H1 (cell line): ENCODE measurements around the gene CROCC2. TPM values are rescaled to one million over a fixed set of nuclear protein-coding genes. Genes with fewer than 3 reads are reported as not detected.

ENCODE experiments used
- CTCF ChIA-PET: fragments of 300-600 bp; sonication (Branson Sonifier 250); formaldehyde crosslinking; loops from one replicate; lab custom pipeline; 2021; ENCODE audit not compliant: partially characterized antibody; lab: Charles Lee
- POLR2A ChIA-PET: fragments of 300-600 bp; sonication (Branson Sonifier 250); formaldehyde crosslinking; loops from one replicate; lab custom pipeline; 2021; ENCODE audit warnings: inconsistent platforms; ENCODE audit not compliant: partially characterized antibody; lab: Charles Lee
- DNase-seq, 2 experiments: peaks; one replicate each; pipeline versions ENCODE4 v3.0.0 to v3.0.0-alpha.2; 2010 to 2022; ENCODE audit warnings: low spot score in 2 of 2, low read depth in 1 of 2, mixed read lengths in 1 of 2
- FAIRE-seq: peaks from 2 replicates; lab custom pipeline; 2011; peaks lifted over from hg19 to GRCh38; lab: Jason Lieb, UNC
- H2AFZ ChIP-seq: 2 replicates; pipeline ENCODE4 v1.8.1; 2012; ENCODE audit warnings: low read length, inconsistent platforms
- H2AK5ac ChIP-seq: 2 replicates; pipeline ENCODE4 v1.6.1; 2013; ENCODE audit warnings: low read depth, low read length
- H2BK120ac ChIP-seq: replicated peaks from 2 replicates; pipeline ENCODE3; 2013; ENCODE audit warnings: low read depth, low read length, inconsistent platforms
- H2BK12ac ChIP-seq: 2 replicates; pipeline ENCODE4 v1.6.1; 2013; ENCODE audit warnings: low read depth, low read length
- H2BK15ac ChIP-seq: 2 replicates; pipeline ENCODE4 v1.6.1; 2013; ENCODE audit warnings: low read length
- H2BK20ac ChIP-seq: 2 replicates; pipeline ENCODE4 v1.6.1; 2013; ENCODE audit warnings: low read length
- H2BK5ac ChIP-seq: 2 replicates; pipeline ENCODE4 v1.6.1; 2013; ENCODE audit warnings: low read depth, low read length
- H3K14ac ChIP-seq: 2 replicates; pipeline ENCODE4 v1.6.1; 2013; ENCODE audit warnings: inconsistent platforms; ENCODE audit not compliant: insufficient read length
- H3K18ac ChIP-seq: 2 replicates; pipeline ENCODE4 v1.6.1; 2013; ENCODE audit warnings: low read length; ENCODE audit errors: extremely low read depth
- H3K23ac ChIP-seq: 2 replicates; pipeline ENCODE4 v1.6.1; 2013; ENCODE audit warnings: inconsistent platforms; ENCODE audit not compliant: insufficient read length
- H3K23me2 ChIP-seq: 2 replicates; pipeline ENCODE4 v1.6.1; 2013; ENCODE audit warnings: low read depth, low read length
- H3K27ac ChIP-seq: 2 replicates; pipeline ENCODE4 v1.6.1; 2011; ENCODE audit warnings: low read depth, low read length, inconsistent platforms
- H3K27me3 ChIP-seq, 4 experiments: replicated peaks in 1 of 4; 1 replicate in 1 of 4; 2 replicates in 3 of 4; pipeline versions ENCODE4 v1.6.1 to v1.8.1; 2011 to 2013; ENCODE audit warnings: low read length in 3 of 4, mild to moderate bottlenecking in 3 of 4, inconsistent platforms in 2 of 4, mixed read lengths in 2 of 4, moderate library complexity in 1 of 4; ENCODE audit not compliant: control insufficient read depth in 3 of 4, insufficient read depth in 3 of 4; ENCODE audit errors: extremely low read depth in 1 of 4
- H3K36me3 ChIP-seq, 4 experiments: 2 replicates each; pipeline versions ENCODE4 v1.6.1 to v1.8.1; 2011 to 2013; ENCODE audit warnings: mild to moderate bottlenecking in 4 of 4, low read length in 3 of 4, moderate library complexity in 2 of 4, control low read depth in 1 of 4, inconsistent platforms in 1 of 4; ENCODE audit not compliant: insufficient read depth in 4 of 4, control insufficient read depth in 2 of 4
- H3K4ac ChIP-seq: replicated peaks from 2 replicates; pipeline ENCODE3; 2013; ENCODE audit warnings: low read length, low read depth, mixed read lengths, inconsistent platforms; ENCODE audit not compliant: insufficient read length
- H3K4me1 ChIP-seq, 4 experiments: replicated peaks in 1 of 4; 1 replicate in 1 of 4; 2 replicates in 3 of 4; pipeline versions ENCODE4 v1.6.1 to v1.8.1; 2011 to 2013; ENCODE audit warnings: low read length in 3 of 4, inconsistent platforms in 2 of 4, mixed read lengths in 1 of 4; ENCODE audit not compliant: insufficient read depth in 4 of 4, control insufficient read depth in 3 of 4
- H3K4me2 ChIP-seq, 2 experiments: 2 replicates each; pipeline versions ENCODE4 v1.6.1 to v1.8.1; 2011 to 2013; ENCODE audit warnings: low read depth in 2 of 2, low read length in 2 of 2, control low read depth in 1 of 2, inconsistent platforms in 1 of 2, mild to moderate bottlenecking in 1 of 2; ENCODE audit not compliant: insufficient read depth in 1 of 2
- H3K4me3 ChIP-seq, 4 experiments: fragments of 200-600, 300-600 bp in 1 of 4; sonication (generic), shearing (Covaris generic), sonication (Bioruptor Twin) in 1 of 4; 2 replicates each; pipeline versions ENCODE4 v1.5.1 to v1.8.1; 2011 to 2016; ENCODE audit warnings: low read length in 4 of 4, low read depth in 3 of 4, control low read depth in 2 of 4, inconsistent platforms in 2 of 4, mild to moderate bottlenecking in 2 of 4, mixed read lengths in 1 of 4, moderate library complexity in 1 of 4; ENCODE audit not compliant: insufficient read depth in 2 of 4; ENCODE audit errors: extremely low read depth in 1 of 4
- H3K56ac ChIP-seq: replicated peaks from 2 replicates; pipeline ENCODE3; 2013; ENCODE audit warnings: low read depth, mild to moderate bottlenecking, mixed read lengths, low read length, inconsistent platforms; ENCODE audit not compliant: insufficient read length
- H3K79me1 ChIP-seq: 2 replicates; pipeline ENCODE4 v1.6.1; 2013; ENCODE audit warnings: low read depth, low read length, control low read depth
- H3K79me2 ChIP-seq, 2 experiments: 2 replicates each; pipeline versions ENCODE4 v1.6.1 to v1.8.1; 2012 to 2013; ENCODE audit warnings: low read length in 2 of 2, mild to moderate bottlenecking in 2 of 2, inconsistent platforms in 1 of 2; ENCODE audit not compliant: insufficient read depth in 2 of 2, control insufficient read depth in 1 of 2
- H3K9ac ChIP-seq, 4 experiments: replicated peaks in 1 of 4; 1 replicate in 1 of 4; 2 replicates in 3 of 4; pipeline versions ENCODE4 v1.6.1 to v1.8.1; 2011 to 2013; ENCODE audit warnings: low read depth in 3 of 4, low read length in 3 of 4, control low read depth in 2 of 4, mild to moderate bottlenecking in 2 of 4, moderate library complexity in 2 of 4, inconsistent platforms in 1 of 4; ENCODE audit errors: extremely low read depth in 1 of 4
- H3K9me3 ChIP-seq, 2 experiments: 2 replicates each; pipeline versions ENCODE4 v1.6.1 to v1.8.1; 2012 to 2013; ENCODE audit warnings: mild to moderate bottlenecking in 2 of 2, moderate library complexity in 2 of 2, control low read depth in 1 of 2, inconsistent platforms in 1 of 2, low read depth in 1 of 2, low read length in 1 of 2, mixed read lengths in 1 of 2; ENCODE audit not compliant: insufficient read depth in 2 of 2
- H4K20me1 ChIP-seq, 2 experiments: replicated peaks in 1 of 2; 2 replicates each; pipeline versions ENCODE3 to v1.8.1; 2011 to 2013; ENCODE audit warnings: inconsistent platforms in 2 of 2, low read length in 2 of 2, mild to moderate bottlenecking in 1 of 2; ENCODE audit not compliant: insufficient read depth in 2 of 2, control insufficient read depth in 1 of 2
- H4K5ac ChIP-seq: 2 replicates; pipeline ENCODE4 v1.6.1; 2013; ENCODE audit warnings: low read length, low read depth, mixed read lengths, inconsistent platforms; ENCODE audit not compliant: insufficient read length
- H4K8ac ChIP-seq: 2 replicates; pipeline ENCODE4 v1.8.0; 2013; ENCODE audit warnings: mild to moderate bottlenecking, moderate library complexity, low read length, inconsistent platforms; ENCODE audit not compliant: insufficient read depth; ENCODE audit errors: extremely low read depth
- H4K91ac ChIP-seq: replicated peaks from 2 replicates; pipeline ENCODE3; 2013; ENCODE audit warnings: low read length, mixed read lengths, inconsistent platforms; ENCODE audit not compliant: insufficient read length
- BCL11A ChIP-seq, 2 experiments: IDR thresholded peaks; one replicate each; pipeline ENCODE4 v1.6.1; 2011; ENCODE audit warnings: low read depth in 2 of 2, low read length in 2 of 2, mild to moderate bottlenecking in 2 of 2
- CTCF ChIP-seq, 3 experiments: IDR thresholded peaks; 1 replicate in 2 of 3; 2 replicates in 1 of 3; pipeline versions ENCODE4 v1.5.1 to v1.6.1; 2011; ENCODE audit warnings: low read length in 3 of 3, mild to moderate bottlenecking in 3 of 3, inconsistent platforms in 2 of 3, low read depth in 1 of 3, moderate library complexity in 1 of 3; ENCODE audit not compliant: insufficient read depth in 1 of 3; ENCODE audit errors: control extremely low read depth in 1 of 3
- EZH2 ChIP-seq: fragments of 200-600 bp; sonication (generic); IDR thresholded peaks from 2 replicates; pipeline ENCODE4 v1.7.1; 2012; ENCODE audit warnings: low read depth, mild to moderate bottlenecking, moderate library complexity, low read length, inconsistent platforms; ENCODE audit not compliant: severe bottlenecking
- GTF2F1 ChIP-seq: IDR thresholded peaks from 2 replicates; pipeline ENCODE4 v1.6.1; 2012; ENCODE audit warnings: low read depth, low read length, improper control_type of control experiment, borderline replicate concordance
- PHF8 ChIP-seq: fragments of 200-600 bp; sonication (generic); conservative IDR thresholded peaks from 2 replicates; pipeline ENCODE4 v1.7.1; 2012; ENCODE audit warnings: low read depth, mild to moderate bottlenecking, inconsistent platforms, low read length, moderate library complexity
- POLR2A ChIP-seq, 2 experiments: IDR thresholded peaks; 1 replicate in 1 of 2; 2 replicates in 1 of 2; pipeline ENCODE4 v1.6.1; 2011; ENCODE audit warnings: low read depth in 2 of 2, low read length in 2 of 2, mild to moderate bottlenecking in 2 of 2; ENCODE audit errors: control extremely low read depth in 1 of 2
- RBBP5 ChIP-seq: IDR thresholded peaks from 2 replicates; pipeline ENCODE4 v1.7.1; 2012; ENCODE audit warnings: low read depth, mild to moderate bottlenecking, inconsistent platforms, low read length, moderate library complexity, borderline replicate concordance
- RXRA ChIP-seq: IDR thresholded peaks from 2 replicates; pipeline ENCODE4 v1.6.1; 2011; ENCODE audit warnings: low read depth, mild to moderate bottlenecking, low read length, moderate library complexity; ENCODE audit not compliant: insufficient read depth
- SAP30 ChIP-seq: fragments of 300-600 bp; sonication (generic); IDR thresholded peaks from 2 replicates; pipeline ENCODE4 v1.7.1; 2012; ENCODE audit warnings: low read length, moderate library complexity, mild to moderate bottlenecking, inconsistent platforms; ENCODE audit not compliant: insufficient read depth, insufficient replicate concordance
- SP2 ChIP-seq: IDR thresholded peaks from 2 replicates; pipeline ENCODE4 v1.6.1; 2012; ENCODE audit warnings: mild to moderate bottlenecking, low read length, inconsistent platforms
- TEAD4 ChIP-seq: IDR thresholded peaks from 2 replicates; pipeline ENCODE4 v1.6.1; 2012; ENCODE audit warnings: low read depth, low read length, inconsistent platforms, mixed read lengths
- ZNF274 ChIP-seq: IDR thresholded peaks from 2 replicates; pipeline ENCODE4 v1.7.0; 2012; ENCODE audit warnings: low read length, borderline replicate concordance; ENCODE audit errors: extremely low read depth
- WGBS, 2 experiments: shearing (Covaris generic) in 1 of 2; methylation state at CpG; one replicate each; pipeline versions ENCODE4 v1.1.6 to v1.1.7; 2013 to 2015; ENCODE audit warnings: low lambda C conversion rate in 2 of 2, mixed read lengths in 2 of 2, inconsistent platforms in 1 of 2, low coverage in 1 of 2, missing lambda C conversion rate in 1 of 2; ENCODE audit not compliant: insufficient replicate concordance in 2 of 2, insufficient coverage in 1 of 2, insufficient read length in 1 of 2; ENCODE audit errors: extremely low coverage in 1 of 2, missing lambda C conversion rate in 1 of 2; 5-methylcytosine and 5-hydroxymethylcytosine counted together
- polyA plus RNA-seq, 7 experiments: library from polyadenylated mRNA; depleted of rRNA in 3 of 7; stranded (reverse) in 5 of 7; unstranded in 2 of 7; fragments of >200 nt in 5 of 7; fragments of 200-250 nt in 2 of 7; gene quantifications; 1 replicate in 5 of 7; 2 replicates in 1 of 7; 4 replicates in 1 of 7; pipeline versions ENCODE4 v1.2.1 to v1.2.3, GENCODE V29; 2011 to 2013; ENCODE audit warnings: missing spikeins in 2 of 7, mixed read lengths in 2 of 7
- total RNA-seq: library from RNA; stranded (reverse); fragmentation: NEBNext Ultra II Directional; extraction: Animal tissue kit (Norgen Biotek cat#: 25700); gene quantifications from 2 replicates; pipeline ENCODE4 v1.2.1, GENCODE V29; 2021

The CROCC2 gene
- total and polyA plus RNA-seq, 2 of the 8 experiments (the other 6 are each of a cell fraction or from before 2014, with no cell fraction given), result not detected

- H3K9ac ChIP-seq, result no peak overlapping the region
- no peak overlapping the region for H2BK15ac ChIP-seq
- H2AFZ ChIP-seq, result no peak overlapping the region
- no peak overlapping the region for H3K4ac ChIP-seq
- ChIA-PET POLR2A (no interaction called here), CTCF (interaction anchor here (1.1 to 1.3 kb wide), 2 partner anchors 10 to 13 kb away, joined by 3 read pairs; no protein-coding TSS in a partner anchor)
- WGBS, 2 experiments, result 89% methylated on average over 7 of the region's 7 CpGs; no CpG with 5 or more reads in 1 of the 2 experiments
- no peak overlapping the region for H3K4me2 ChIP-seq
- H3K14ac ChIP-seq, result no peak overlapping the region
- no peaks in the 10 kb centered on the region for H3K23me2 ChIP-seq
- H3K23ac ChIP-seq, result no peak overlapping the region
- FAIRE-seq, result no peak
- H4K91ac ChIP-seq, result no peak overlapping the region
- H2BK5ac ChIP-seq, result no peak overlapping the region
- H2BK120ac ChIP-seq, result no peak overlapping the region
- no peaks in the 10 kb centered on the region for H3K79me1 ChIP-seq
- no peak overlapping the region for H3K18ac ChIP-seq
- no peak overlapping the region for H4K8ac ChIP-seq
- no peak for DNase-seq
- H4K20me1 ChIP-seq, result no peaks in the 10 kb centered on the region
- H3K56ac ChIP-seq, result no peak overlapping the region
- no peak overlapping the region for H3K4me3 ChIP-seq
- H4K5ac ChIP-seq, result no peak overlapping the region
- H2BK12ac ChIP-seq, result no peak overlapping the region
- H2AK5ac ChIP-seq, result no peak overlapping the region
- no peaks in the 10 kb centered on the region for H3K79me2 ChIP-seq
- H3K27me3 ChIP-seq, result no peaks in the 10 kb centered on the region
- no peaks in the 10 kb centered on the region for H3K36me3 ChIP-seq
- H3K9me3 ChIP-seq, result no peaks in the 10 kb centered on the region
- H2BK20ac ChIP-seq, result no peak overlapping the region
- H3K4me1 ChIP-seq, result no peaks in the 10 kb centered on the region; a peak in 2 of 7 replicates
- no peak overlapping the region for H3K27ac ChIP-seq
- TF ChIP-seq SP2, result no peak
- TF ChIP-seq SAP30, result no peak
- TF ChIP-seq ZNF274, result no peak
- TF ChIP-seq PHF8, result no peak
- TF ChIP-seq CTCF (IDR thresholded peaks at IDR 0.05; ENCODE audit: control extremely low read depth in 1 of 3, insufficient read depth in 1 of 3, low read depth in 1 of 3, low read length in 3 of 3), result no peak
- no peak for TF ChIP-seq BCL11A (IDR thresholded peaks at IDR 0.05; ENCODE audit: low read depth in 2 of 2, low read length in 2 of 2)
- TF ChIP-seq GTF2F1, result no peak
- no peak for TF ChIP-seq RBBP5
- TF ChIP-seq EZH2, result no peak
- no peak for TF ChIP-seq RXRA
- no peak for TF ChIP-seq POLR2A (IDR thresholded peaks at IDR 0.05; ENCODE audit: control extremely low read depth in 1 of 2, low read depth in 2 of 2, low read length in 2 of 2)
- no peak for TF ChIP-seq TEAD4
Measured at GRCh38 chr2:240927390-240927781, 21.2 kb downstream of the CROCC2 start.
